ENCODE measurements around the gene TCEA3.

- TF ChIP-seq, protein P1, sequence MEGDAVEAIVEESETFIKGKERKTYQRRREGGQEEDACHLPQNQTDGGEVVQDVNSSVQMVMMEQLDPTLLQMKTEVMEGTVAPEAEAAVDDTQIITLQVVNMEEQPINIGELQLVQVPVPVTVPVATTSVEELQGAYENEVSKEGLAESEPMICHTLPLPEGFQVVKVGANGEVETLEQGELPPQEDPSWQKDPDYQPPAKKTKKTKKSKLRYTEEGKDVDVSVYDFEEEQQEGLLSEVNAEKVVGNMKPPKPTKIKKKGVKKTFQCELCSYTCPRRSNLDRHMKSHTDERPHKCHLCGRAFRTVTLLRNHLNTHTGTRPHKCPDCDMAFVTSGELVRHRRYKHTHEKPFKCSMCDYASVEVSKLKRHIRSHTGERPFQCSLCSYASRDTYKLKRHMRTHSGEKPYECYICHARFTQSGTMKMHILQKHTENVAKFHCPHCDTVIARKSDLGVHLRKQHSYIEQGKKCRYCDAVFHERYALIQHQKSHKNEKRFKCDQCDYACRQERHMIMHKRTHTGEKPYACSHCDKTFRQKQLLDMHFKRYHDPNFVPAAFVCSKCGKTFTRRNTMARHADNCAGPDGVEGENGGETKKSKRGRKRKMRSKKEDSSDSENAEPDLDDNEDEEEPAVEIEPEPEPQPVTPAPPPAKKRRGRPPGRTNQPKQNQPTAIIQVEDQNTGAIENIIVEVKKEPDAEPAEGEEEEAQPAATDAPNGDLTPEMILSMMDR (IDR thresholded peaks at IDR 0.05), result no peak
- no peak for TF ChIP-seq POLR2A (IDR thresholded peaks at IDR 0.05)
Observed at GRCh38 chr1:23449958-23450357, 25.4 kb upstream of the TCEA3 start.

All from testis (tissue), 2 donors.